GM12875 (cell line): ENCODE results near the gene KYAT1.

ENCODE experiments used
- H3K4me3 ChIP-seq: one replicate; pipeline ENCODE4 v1.5.1; 2011; ENCODE audit warnings: low read depth, low read length, control low read depth
- TF ChIP-seq, protein P1 (sequence below): IDR thresholded peaks from 2 replicates; pipeline ENCODE4 v1.5.1; 2011; ENCODE audit warnings: low read depth, mild to moderate bottlenecking, control low read depth, inconsistent platforms, low read length, moderate library complexity, borderline replicate concordance; ENCODE audit not compliant: insufficient read depth

KYAT1 gene

DNA sequence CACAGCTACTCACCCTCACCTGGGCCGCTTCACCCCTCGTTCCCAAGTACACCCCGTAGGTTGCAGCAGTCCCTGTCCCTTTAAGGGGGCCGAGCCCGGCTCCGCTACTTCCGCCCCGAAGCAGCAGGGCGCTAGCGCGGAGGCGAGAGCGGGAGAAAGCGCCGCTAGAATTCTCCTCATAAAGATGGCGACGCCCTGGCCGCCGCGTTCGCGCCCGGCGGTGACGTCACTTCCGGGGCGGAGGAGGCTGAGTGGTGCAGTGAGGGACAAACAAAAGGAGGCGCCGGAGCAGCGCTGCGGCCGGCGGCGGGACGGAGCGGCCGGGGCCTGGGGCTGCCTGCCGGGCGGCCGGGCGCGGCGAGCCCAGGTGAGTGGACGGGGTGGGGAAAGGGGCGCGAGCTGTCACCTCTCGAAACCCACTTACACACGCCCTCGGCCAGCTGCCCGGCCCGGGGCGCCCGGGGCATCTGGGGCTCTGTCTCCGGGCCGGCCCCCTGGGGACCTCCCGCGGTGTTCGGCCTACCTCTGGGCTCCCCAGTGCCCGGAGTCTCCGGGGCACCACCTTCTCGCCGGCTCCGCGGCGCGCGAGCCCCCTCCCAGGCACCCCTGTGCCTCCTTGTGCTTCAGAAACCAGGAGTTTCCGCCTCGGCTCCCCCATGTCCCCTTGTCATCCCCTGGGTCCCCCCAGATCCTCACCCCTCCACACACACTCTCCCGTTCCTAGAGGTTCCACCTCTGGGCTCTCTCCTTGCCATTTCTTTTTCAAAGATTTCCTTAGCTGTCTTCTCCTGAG lies at the start of gene KYAT1, which contains the start of gene LRRC8A:
Gene KYAT1 (minus strand): TSS at position 67 of the 793 bp plus-strand sequence. CDS start 36,545 bp downstream, outside the sequence.
Gene LRRC8A (plus strand): TSS at position 250 of the 793 bp plus-strand sequence. CDS start 25,032 bp downstream, outside the sequence.
- peak within 1 kb of the TSS; percentile 94 for H3K4me3 ChIP-seq
- TF ChIP-seq, protein P1, sequence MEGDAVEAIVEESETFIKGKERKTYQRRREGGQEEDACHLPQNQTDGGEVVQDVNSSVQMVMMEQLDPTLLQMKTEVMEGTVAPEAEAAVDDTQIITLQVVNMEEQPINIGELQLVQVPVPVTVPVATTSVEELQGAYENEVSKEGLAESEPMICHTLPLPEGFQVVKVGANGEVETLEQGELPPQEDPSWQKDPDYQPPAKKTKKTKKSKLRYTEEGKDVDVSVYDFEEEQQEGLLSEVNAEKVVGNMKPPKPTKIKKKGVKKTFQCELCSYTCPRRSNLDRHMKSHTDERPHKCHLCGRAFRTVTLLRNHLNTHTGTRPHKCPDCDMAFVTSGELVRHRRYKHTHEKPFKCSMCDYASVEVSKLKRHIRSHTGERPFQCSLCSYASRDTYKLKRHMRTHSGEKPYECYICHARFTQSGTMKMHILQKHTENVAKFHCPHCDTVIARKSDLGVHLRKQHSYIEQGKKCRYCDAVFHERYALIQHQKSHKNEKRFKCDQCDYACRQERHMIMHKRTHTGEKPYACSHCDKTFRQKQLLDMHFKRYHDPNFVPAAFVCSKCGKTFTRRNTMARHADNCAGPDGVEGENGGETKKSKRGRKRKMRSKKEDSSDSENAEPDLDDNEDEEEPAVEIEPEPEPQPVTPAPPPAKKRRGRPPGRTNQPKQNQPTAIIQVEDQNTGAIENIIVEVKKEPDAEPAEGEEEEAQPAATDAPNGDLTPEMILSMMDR, result no peak

DNA sequence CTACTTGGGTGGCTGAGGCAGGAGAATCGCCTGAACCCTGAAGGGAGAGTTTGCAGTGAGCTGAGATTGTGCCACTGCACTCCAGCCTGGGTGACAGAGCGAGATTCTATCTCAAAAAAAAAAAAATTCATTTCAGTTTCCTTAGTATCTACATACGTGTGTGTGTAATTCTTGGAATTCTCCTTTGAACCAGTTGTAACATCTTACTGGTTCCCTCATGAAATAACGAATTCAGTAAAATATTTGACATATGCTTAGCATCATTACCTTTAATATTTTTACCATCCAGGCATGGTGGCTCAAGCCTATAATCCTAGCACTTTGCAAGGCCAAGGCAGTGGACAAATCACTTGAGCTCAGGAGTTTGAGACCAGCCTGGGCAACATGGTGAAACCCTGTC lies 47.8 kb upstream of the KYAT1 start:
- H3K4me3 ChIP-seq, result no peak overlapping the region
- TF ChIP-seq, protein P1, result no peak

DNA sequence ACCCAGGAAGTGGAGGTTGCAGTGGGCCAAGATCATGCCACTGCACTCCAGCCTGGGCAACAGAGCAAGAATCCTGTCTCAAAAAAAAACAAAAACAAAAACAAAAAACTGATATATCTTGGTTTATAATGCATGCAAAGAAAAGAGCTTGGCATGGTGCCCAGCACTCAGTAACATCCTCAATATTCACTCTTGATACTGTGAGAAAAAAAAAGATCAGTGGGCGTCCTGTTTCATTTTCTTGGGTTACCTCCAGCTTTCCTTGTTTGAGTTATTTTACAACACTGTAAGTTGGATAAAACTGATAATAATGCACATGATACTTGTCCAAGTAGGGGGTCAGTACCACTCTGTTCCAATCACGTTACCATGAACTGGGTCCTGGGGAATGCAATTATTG lies 46.9 kb upstream of the KYAT1 start:
- no peak overlapping the region for H3K4me3 ChIP-seq
- TF ChIP-seq, protein P1, result no peak

DNA sequence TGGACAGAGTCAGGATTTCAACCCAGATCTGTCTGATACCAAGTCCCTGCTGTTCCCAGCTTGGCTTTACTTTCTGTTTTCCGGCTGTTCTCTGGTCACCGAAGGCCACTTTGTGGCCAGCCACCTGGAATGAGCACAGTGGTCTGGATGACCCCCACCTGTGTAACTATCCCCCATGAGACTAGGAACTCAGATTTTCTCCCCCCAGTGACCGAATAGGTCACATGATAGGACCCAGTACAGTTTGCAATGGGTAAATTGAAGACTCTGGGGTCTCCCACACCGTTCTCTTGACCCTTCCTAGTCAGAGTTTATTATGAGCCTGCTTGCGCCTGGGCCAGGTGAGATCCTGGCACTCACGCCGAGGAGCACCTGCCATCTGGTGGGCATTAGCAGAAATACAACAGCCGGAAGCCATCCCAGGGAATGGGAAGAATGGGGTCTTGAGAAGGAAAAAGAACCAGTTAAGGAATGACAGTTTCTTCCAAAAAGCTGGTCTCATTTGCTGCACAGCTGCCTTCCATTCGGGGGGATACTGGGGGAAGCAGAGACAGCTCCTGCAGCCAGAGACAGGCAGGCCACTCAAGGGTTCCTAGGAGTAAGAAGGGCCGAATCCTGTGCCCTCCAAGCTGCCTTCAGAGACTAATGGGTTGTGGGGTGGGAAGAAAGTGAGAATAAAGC lies 46.1 kb upstream of the KYAT1 start:
- no peak overlapping the region for H3K4me3 ChIP-seq
- TF ChIP-seq, protein P1, result peak; percentile 81

DNA sequence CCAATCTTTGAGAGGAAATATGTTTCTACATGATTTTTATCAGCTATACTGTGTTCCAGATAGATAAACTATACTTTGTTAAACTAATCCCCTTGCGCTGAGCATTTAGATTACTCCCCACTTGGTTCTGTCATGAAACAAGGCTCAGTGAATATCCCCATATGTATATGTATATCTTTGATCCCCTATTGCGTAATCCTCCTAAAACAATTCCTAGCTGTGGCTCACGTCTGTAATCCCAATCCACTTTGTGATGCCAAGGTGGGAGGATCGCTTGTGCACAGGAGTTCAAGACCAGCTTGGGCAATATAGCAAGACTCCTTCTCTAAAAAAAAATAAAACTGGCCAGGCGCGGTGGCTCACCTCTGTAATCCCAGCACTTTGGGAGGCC lies 41.7 kb upstream of the KYAT1 start:
- TF ChIP-seq, protein P1, result no peak
- H3K4me3 ChIP-seq, result no peak overlapping the region

DNA sequence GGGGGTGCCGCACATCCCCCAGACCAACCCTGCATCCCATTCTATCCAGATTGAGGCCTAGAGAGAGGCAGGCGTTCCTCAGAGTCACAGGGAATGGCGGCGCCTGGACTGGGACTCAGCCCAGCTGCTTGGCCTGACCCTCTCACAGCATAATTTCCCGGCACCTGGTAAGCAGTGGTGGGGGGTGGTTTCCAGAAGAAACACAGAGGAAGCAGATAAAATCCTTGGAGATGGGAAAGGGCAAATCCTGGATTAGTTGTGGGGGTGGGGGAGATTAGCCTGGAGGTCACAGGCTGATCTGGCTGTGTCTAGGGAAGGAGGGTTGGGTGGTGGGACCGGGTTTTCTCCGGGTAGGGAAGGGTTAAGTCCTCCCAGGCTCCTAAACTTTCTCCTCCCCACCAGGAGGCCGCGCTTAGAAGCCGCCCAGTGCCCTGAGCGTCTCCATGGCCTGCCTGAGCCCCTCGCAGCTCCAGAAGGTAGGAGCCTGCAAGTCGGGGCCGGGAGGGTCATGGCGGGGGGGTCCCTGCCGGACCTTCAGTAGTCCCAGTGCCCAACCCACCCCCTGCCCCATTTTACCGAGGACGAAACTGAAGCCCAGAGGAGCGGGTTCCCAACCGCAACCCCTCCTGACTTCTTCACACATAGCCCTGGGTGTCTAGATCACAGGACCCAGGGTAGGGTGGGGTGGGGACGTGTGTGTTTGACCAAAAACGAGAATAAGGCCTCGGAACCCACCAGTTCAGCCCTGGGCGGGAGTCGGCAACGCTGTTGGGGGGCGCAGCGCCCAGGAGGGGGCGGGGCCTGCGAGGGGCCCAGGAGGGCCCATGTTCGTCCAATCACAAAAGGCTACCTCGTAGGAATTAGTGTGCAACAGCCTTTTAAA lies 40.4 kb upstream of the KYAT1 start:
- H3K4me3 ChIP-seq, result no peak overlapping the region
- TF ChIP-seq, protein P1, result no peak
